A549 (cell line): ENCODE results near the gene SLC16A6. TPM values are rescaled to one million over a fixed set of nuclear protein-coding genes. Genes with fewer than 3 reads are reported as not detected.
A peak's percentile ranks its signal among the peaks of the same experiment; 100 is the strongest.
"Not testable (repeated sequence)": the region's sequence is repeated elsewhere in the genome, so short reads cannot be mapped to it uniquely, and the experiment has no call there.

Source experiments
- ATAC-seq, 2 experiments: fragments of 200-7000 bp in 1 of 2; fragments of >200 bp in 1 of 2; cut with Nextera tagmentation in 1 of 2; cut with Tn5 transposase in 1 of 2; 3 replicates each; pipeline versions ENCODE4 v1.8.0 to v1.9.1; 2018 to 2020; ENCODE audit warnings: mild to moderate bottlenecking in 1 of 2, moderate library complexity in 1 of 2
- CTCF ChIA-PET: fragments of 300-600 bp; sonication (Branson Sonifier 250); formaldehyde crosslinking; extraction: SDS; loops from one replicate; lab custom pipeline; 2021; ENCODE audit warnings: antibody characterized with exemption, inconsistent platforms; lab: Yijun Ruan, JAX
- POLR2A ChIA-PET: fragments of 350-600 bp; formaldehyde crosslinking; extraction: SDS; loops from one replicate; lab custom pipeline; 2021; ENCODE audit warnings: antibody characterized with exemption, inconsistent platforms; lab: Yijun Ruan, JAX
- DNase-seq, 2 experiments: peaks; one replicate each; pipeline versions ENCODE4 v3.0.0 to v3.0.0-alpha.2; 2011 to 2016; ENCODE audit warnings: low read depth in 1 of 2, low spot score in 1 of 2
- FAIRE-seq: peaks from 2 replicates; lab custom pipeline; 2011; peaks lifted over from hg19 to GRCh38; lab: Jason Lieb, UNC
- H3K27ac ChIP-seq, 2 experiments: fragments of >200 bp; sonication (Bioruptor Twin); formaldehyde crosslinking; 3 replicates each; pipeline ENCODE4 v1.5.1; 2016 to 2017
- H3K4me1 ChIP-seq: fragments of >200 bp; sonication (Bioruptor Twin); formaldehyde crosslinking; 3 replicates; pipeline ENCODE4 v1.6.1; 2016
- H3K4me2 ChIP-seq: fragments of >200 bp; sonication (Bioruptor Twin); formaldehyde crosslinking; 3 replicates; pipeline ENCODE4 v1.6.1; 2016
- H3K4me3 ChIP-seq: fragments of >200 bp; sonication (Bioruptor Twin); formaldehyde crosslinking; 3 replicates; pipeline ENCODE4 v1.5.1; 2016
- H3K9me3 ChIP-seq: fragments of >200 bp; sonication (Bioruptor Twin); formaldehyde crosslinking; 3 replicates; pipeline ENCODE4 v1.6.1; 2016
- BCL3 ChIP-seq: fragments of >200 bp; sonication (Bioruptor Twin); formaldehyde crosslinking; IDR thresholded peaks from 3 replicates; pipeline ENCODE4 v1.6.1; 2016
- CHD2 ChIP-seq: fragments of 150-350 bp; IDR thresholded peaks from 2 replicates; pipeline ENCODE4 v1.6.1; 2014; ENCODE audit warnings: low read length; ENCODE audit not compliant: partially characterized antibody
- EHMT2 ChIP-seq: fragments of 200-600 bp; sonication (generic); IDR thresholded peaks from 2 replicates; pipeline ENCODE4 v1.6.1; 2016; ENCODE audit warnings: antibody characterized with exemption, low read depth, mild to moderate bottlenecking, moderate library complexity
- FOSB ChIP-seq: fragments of 250-450 bp; sonication (Bioruptor Pico); IDR thresholded peaks from 2 replicates; pipeline ENCODE4 v1.5.0; 2020; ENCODE audit warnings: mild to moderate bottlenecking, moderate library complexity
- HMGXB4 ChIP-seq: fragments of 250-450 bp; sonication (Bioruptor Pico); IDR thresholded peaks from 2 replicates; pipeline ENCODE4 v1.5.0; 2021; ENCODE audit warnings: mild to moderate bottlenecking, moderate library complexity, borderline replicate concordance
- HOXB13 ChIP-seq: fragments of 250-450 bp; sonication (Bioruptor Pico); IDR thresholded peaks from 2 replicates; pipeline ENCODE4 v1.5.0; 2020; ENCODE audit warnings: low read depth, mild to moderate bottlenecking, moderate library complexity
- HOXB5 ChIP-seq: fragments of 250-450 bp; sonication (Bioruptor Pico); IDR thresholded peaks from 2 replicates; pipeline ENCODE4 v1.5.0; 2020; ENCODE audit warnings: mild to moderate bottlenecking, moderate library complexity
- MAFK ChIP-seq: fragments of 450-650 bp; IDR thresholded peaks from 2 replicates; pipeline ENCODE4 v1.6.1; 2014; ENCODE audit not compliant: partially characterized antibody
- RAD21 ChIP-seq, 2 experiments: fragments of >200 bp in 1 of 2; sonication (Bioruptor Twin) in 1 of 2; formaldehyde crosslinking in 1 of 2; IDR thresholded peaks in 1 of 2; conservative IDR thresholded peaks in 1 of 2; 2 replicates in 1 of 2; 3 replicates in 1 of 2; pipeline ENCODE4 v1.6.1; 2012 to 2018; ENCODE audit warnings: inconsistent platforms in 1 of 2
- WGBS: methylation state at CpG from one replicate; pipeline ENCODE4 v1.1.6; 2017; ENCODE audit errors: missing lambda C conversion rate; 5-methylcytosine and 5-hydroxymethylcytosine counted together
- polyA plus RNA-seq, 4 experiments: library from polyadenylated mRNA; depleted of rRNA in 3 of 4; stranded (reverse); fragments of >200 nt; fragmentation: RNase III in 1 of 4; extraction: RNeasy Plus Mini Kit Qiagen cat#74134 plus additional on column Dnase treatment in 1 of 4; gene quantifications; 2 replicates in 3 of 4; 3 replicates in 1 of 4; pipeline ENCODE4 v1.2.3, GENCODE V29; 2011 to 2017

The SLC16A6 gene
- polyA plus RNA-seq, 2 of the 4 experiments (the other 2 are of a cell fraction) = 0.17 to 0.52 TPM

- TF ChIP-seq CHD2 = no peak
- no peak for TF ChIP-seq MAFK
- TF ChIP-seq FOSB = no peak
- TF ChIP-seq HMGXB4 (CRISPR knock-in tag) = no peak
Measured at GRCh38 chr17:68260051-68260762, 30.7 kb downstream of the SLC16A6 start (continued).

- CTCF ChIA-PET = interaction anchor here (1.2 to 6.5 kb wide), 5 partner anchors 11 to 204 kb away, joined by 3 to 89 read pairs (median 4); partner anchors contain the start of gene AMZ2
- peak; percentile 54 for FAIRE-seq
- ATAC-seq, H3K27ac ChIP-seq, DNase-seq, POLR2A ChIA-PET, H3K9me3 ChIP-seq, H3K4me3 ChIP-seq, H3K4me1 ChIP-seq, H3K4me2 ChIP-seq: not testable (repeated sequence)
- WGBS = 72% methylated on average over 3 of the region's 3 CpGs
Measured at GRCh38 chr17:68259648-68259951, 31.3 kb downstream of the SLC16A6 start.

GRCh38 chr17:68258890-68259647 is 31.9 kb downstream of the SLC16A6 start:
- H3K4me3 ChIP-seq, H3K4me2 ChIP-seq, H3K27ac ChIP-seq, POLR2A ChIA-PET, H3K4me1 ChIP-seq, FAIRE-seq, H3K9me3 ChIP-seq, DNase-seq: not testable (repeated sequence)
- CTCF ChIA-PET = interaction anchor here (0.7 to 6.5 kb wide), 9 partner anchors 11 to 987 kb away, joined by 3 to 89 read pairs (median 4); partner anchors contain the start of gene AMZ2
- WGBS = 89% methylated on average over 37 of the region's 44 CpGs
- ATAC-seq = peak; percentile 71 to 82

- TF ChIP-seq HOXB5 (CRISPR knock-in tag) (no peak), HOXB13 (CRISPR knock-in tag) (no peak), RAD21 (conservative IDR thresholded peaks at IDR 0.05 in 1 of 2, IDR thresholded peaks at IDR 0.05 in 1 of 2) (no peak), EHMT2 (no peak), BCL3 (no peak)
- Histone ChIP-seq H3K27ac (no peak overlapping the region), H3K4me1 (no peaks in the 10 kb centered on the region), H3K9me3 (no peaks in the 10 kb centered on the region), H3K4me2 (no peak overlapping the region), H3K4me3 (no peak overlapping the region)
- POLR2A ChIA-PET = no interaction called here
- FAIRE-seq = no peak
- ATAC-seq = no peak
- DNase-seq = no peak
- CTCF ChIA-PET = interaction anchor here (0.7 to 3.0 kb wide), 6 partner anchors 9 to 204 kb away, joined by 3 to 12 read pairs (median 4); partner anchors contain the start of gene AMZ2
Measured at GRCh38 chr17:68257934-68258333, 33.0 kb downstream of the SLC16A6 start.

GRCh38 chr17:68256701-68257100 is 34.2 kb downstream of the SLC16A6 start:
- DNase-seq, H3K9me3 ChIP-seq, POLR2A ChIA-PET, FAIRE-seq, H3K4me3 ChIP-seq, ATAC-seq, H3K4me2 ChIP-seq, H3K27ac ChIP-seq, H3K4me1 ChIP-seq: not testable (repeated sequence)
- 86% methylated on average over 5 of the region's 5 CpGs for WGBS
- CTCF ChIA-PET = interaction anchor here (1.0 to 3.0 kb wide), 4 partner anchors 8 to 175 kb away, joined by 3 to 12 read pairs (median 4); partner anchors contain the start of gene AMZ2
